Heart left ventricle (tissue), 16 donors: Measurements from ENCODE around the gene FAM222A. TPM values are rescaled to one million over a fixed set of nuclear protein-coding genes. Genes with fewer than 3 reads are reported as not detected.
A peak's percentile ranks its signal among the peaks of the same experiment; 100 is the strongest.

Source experiments
- ATAC-seq, 4 donors: fragments of 200-7000 bp; cut with Tn5 transposase; one replicate each; pipeline ENCODE4 v1.9.1; 2020 to 2022; ENCODE audit warnings: moderate library complexity in 4 of 4, mild to moderate bottlenecking in 3 of 4, moderate number of reproducible peaks in 1 of 4
- DNase-seq, 5 donors: peaks; one replicate each; pipeline ENCODE4 v3.0.0-alpha.2; 2020
- H3K27ac ChIP-seq, 12 donors: fragments of 200-600 bp; sonication (generic) in 4 of 12; one replicate each; pipeline versions ENCODE4 v1.5.0 to v1.8.0; 2016 to 2022; ENCODE audit warnings: mild to moderate bottlenecking in 2 of 12
- H3K27me3 ChIP-seq, 9 donors: fragments of 200-600 bp; sonication (generic) in 2 of 9; one replicate each; pipeline versions ENCODE4 v1.5.1 to v1.8.0; 2016 to 2022; ENCODE audit warnings: mild to moderate bottlenecking in 3 of 9
- H3K36me3 ChIP-seq, 9 donors: fragments of 200-600 bp; sonication (generic) in 2 of 9; one replicate each; pipeline versions ENCODE4 v1.5.0 to v1.8.0; 2018 to 2022; ENCODE audit warnings: mild to moderate bottlenecking in 2 of 9
- H3K4me1 ChIP-seq, 12 donors: fragments of 200-600 bp; sonication (generic) in 4 of 12; one replicate each; pipeline versions ENCODE4 v1.5.0 to v1.8.0; 2016 to 2022; ENCODE audit warnings: mild to moderate bottlenecking in 3 of 12
- H3K4me3 ChIP-seq, 12 donors: fragments of 200-600 bp; sonication (generic) in 4 of 12; one replicate each; pipeline versions ENCODE4 v1.5.0 to v1.8.0; 2017 to 2022; ENCODE audit warnings: mild to moderate bottlenecking in 9 of 12, moderate library complexity in 4 of 12
- H3K9me3 ChIP-seq, 12 donors: fragments of 200-600 bp; sonication (generic) in 4 of 12; one replicate each; pipeline versions ENCODE4 v1.5.0 to v1.8.0; 2016 to 2022; ENCODE audit warnings: mild to moderate bottlenecking in 1 of 12
- POLR2A ChIP-seq, 2 donors: fragments of 450-650 bp; IDR thresholded peaks; one replicate each; pipeline ENCODE4 v1.6.1; 2017; ENCODE audit warnings: antibody characterized with exemption in 2 of 2, mild to moderate bottlenecking in 2 of 2, moderate library complexity in 2 of 2
- WGBS, 4 donors: extraction: QIAGEN DNeasy Blood & Tissue Kit in 2 of 4; methylation state at CpG; one replicate each; pipeline versions ENCODE4 v1.1.5 to v1.1.7; 2013 to 2018; 5-methylcytosine and 5-hydroxymethylcytosine counted together
- intact Hi-C, 10 donors: fragments of 100-400 bp; cut with DNase I; formaldehyde crosslinking; loops; one replicate each; pipeline versions ENCODE4 v1.11.1 to v1.14.2; 2022
- polyA plus RNA-seq, 2 donors: library from polyadenylated mRNA; stranded (reverse); fragments of 200-250 nt; gene quantifications; one replicate each; pipeline ENCODE4 v1.2.3, GENCODE V29; 2013
- total RNA-seq, 9 donors: library from RNA; depleted of rRNA in 2 of 9; stranded (reverse); fragments of >200 nt in 2 of 9; fragmentation: NEBNext Ultra II Directional in 3 of 9; extraction: Animal tissue kit (Norgen Biotek cat#: 25700) in 3 of 9; gene quantifications; one replicate each; pipeline versions ENCODE4 v1.1.0 to v1.2.4, GENCODE V29; 2016 to 2023
- TF ChIP-seq, protein P1 (sequence below), 12 donors: fragments of 200-600 bp; sonication (generic) in 4 of 12; IDR thresholded peaks; one replicate each; pipeline versions ENCODE4 v1.5.0 to v1.8.0; 2018 to 2022; ENCODE audit warnings: antibody characterized with exemption in 12 of 12, mild to moderate bottlenecking in 5 of 12
- donor health status: ischemic (EF 13 %, LVEDD 7.1; RV severe dilation, severe dysfunction).
- donor health status: healthy with polysubstance abuse.
- donor health status: DM: no; HTN: yes; CAD: no.
- donor health status: DM: no; HTN: no; CAD: no.
- donor health status: ischemic (EF 25% LVEDD 6.9; RV normal size, moderate dysfunction).
- donor health status: ischemic (EF 25% LVEDD 5.7; RV mildly dilated, moderate dysfunction).
- donor health status: healthy.
- donor health status: DM: yes; HTN: yes; CAD: no.
- donor health status: ischemic (EF 35%, LVEDD 5.7; RV mildly dilated, moderate dysfunction).
- donor health status: nonischemic (EF 11% LVEDD 7.7; RV severe dilation, severe dysfunction).
- donor health status: DM: yes; HTN: yes; CAD: no.
- donor health status: PGD.
- donor health status: ischemic (EF 29% LVEDD 5.4; RV normal size, mild dysfunction).
- donor health status: nonischemic (EF 23%, LVEDD 6.1; RV moderate dilation, normal function).

The FAM222A gene
- total and polyA plus RNA-seq, 11 donors: 3.5 to 45.8 (median 10.2) TPM

DNA sequence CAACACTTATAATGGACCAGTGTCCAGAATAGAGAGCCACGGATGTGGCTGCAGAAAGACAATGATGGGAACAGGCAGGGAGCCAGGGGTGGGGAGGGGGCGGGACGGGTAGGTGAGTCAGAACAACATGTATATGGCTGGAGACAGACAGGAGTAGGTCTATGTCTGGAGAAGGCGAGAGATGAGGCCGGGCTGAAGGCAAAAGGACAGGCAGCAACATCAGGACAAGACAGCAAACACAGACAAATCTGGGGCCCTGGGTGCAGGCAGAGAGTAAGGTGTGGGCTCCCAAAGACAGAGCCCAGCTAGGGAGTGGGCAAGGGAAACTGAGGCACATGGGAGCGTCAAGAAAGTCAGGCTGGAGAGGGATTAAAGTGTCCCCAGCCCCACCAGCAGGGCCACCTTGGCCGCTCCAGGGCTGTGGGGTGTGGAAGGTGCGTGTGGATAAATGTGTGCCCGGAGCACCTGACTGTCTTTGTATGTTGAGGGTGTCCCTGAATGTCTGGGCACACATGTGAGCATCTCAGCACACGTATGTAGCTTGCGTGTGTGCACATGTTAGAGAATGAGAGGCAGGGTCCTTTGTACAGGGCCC, 44.1 kb downstream of the FAM222A start:
- Histone ChIP-seq H3K4me3 (no peak overlapping the region), H3K9me3 (peaks cover 0 to 18% (median 3%) of the 10 kb centered on the region in 12 donors), H3K4me1 (peaks cover 0 to 21% (median 2%) of the 10 kb centered on the region in 12 donors), H3K27me3 (no peaks in the 10 kb centered on the region), H3K27ac (no peak overlapping the region), H3K36me3 (no peaks in the 10 kb centered on the region)
- 86 to 90% (median 89%) methylated on average over 11 of the region's 11 CpGs for WGBS, 4 donors
- peak in 1 of 5 donors; percentile 20 for DNase-seq
- no peak for TF ChIP-seq POLR2A (IDR thresholded peaks at IDR 0.05)
- TF ChIP-seq, protein P1, sequence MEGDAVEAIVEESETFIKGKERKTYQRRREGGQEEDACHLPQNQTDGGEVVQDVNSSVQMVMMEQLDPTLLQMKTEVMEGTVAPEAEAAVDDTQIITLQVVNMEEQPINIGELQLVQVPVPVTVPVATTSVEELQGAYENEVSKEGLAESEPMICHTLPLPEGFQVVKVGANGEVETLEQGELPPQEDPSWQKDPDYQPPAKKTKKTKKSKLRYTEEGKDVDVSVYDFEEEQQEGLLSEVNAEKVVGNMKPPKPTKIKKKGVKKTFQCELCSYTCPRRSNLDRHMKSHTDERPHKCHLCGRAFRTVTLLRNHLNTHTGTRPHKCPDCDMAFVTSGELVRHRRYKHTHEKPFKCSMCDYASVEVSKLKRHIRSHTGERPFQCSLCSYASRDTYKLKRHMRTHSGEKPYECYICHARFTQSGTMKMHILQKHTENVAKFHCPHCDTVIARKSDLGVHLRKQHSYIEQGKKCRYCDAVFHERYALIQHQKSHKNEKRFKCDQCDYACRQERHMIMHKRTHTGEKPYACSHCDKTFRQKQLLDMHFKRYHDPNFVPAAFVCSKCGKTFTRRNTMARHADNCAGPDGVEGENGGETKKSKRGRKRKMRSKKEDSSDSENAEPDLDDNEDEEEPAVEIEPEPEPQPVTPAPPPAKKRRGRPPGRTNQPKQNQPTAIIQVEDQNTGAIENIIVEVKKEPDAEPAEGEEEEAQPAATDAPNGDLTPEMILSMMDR (IDR thresholded peaks at IDR 0.05): no peak
- ATAC-seq: no peak
- intact Hi-C loops: no loop called here

DNA sequence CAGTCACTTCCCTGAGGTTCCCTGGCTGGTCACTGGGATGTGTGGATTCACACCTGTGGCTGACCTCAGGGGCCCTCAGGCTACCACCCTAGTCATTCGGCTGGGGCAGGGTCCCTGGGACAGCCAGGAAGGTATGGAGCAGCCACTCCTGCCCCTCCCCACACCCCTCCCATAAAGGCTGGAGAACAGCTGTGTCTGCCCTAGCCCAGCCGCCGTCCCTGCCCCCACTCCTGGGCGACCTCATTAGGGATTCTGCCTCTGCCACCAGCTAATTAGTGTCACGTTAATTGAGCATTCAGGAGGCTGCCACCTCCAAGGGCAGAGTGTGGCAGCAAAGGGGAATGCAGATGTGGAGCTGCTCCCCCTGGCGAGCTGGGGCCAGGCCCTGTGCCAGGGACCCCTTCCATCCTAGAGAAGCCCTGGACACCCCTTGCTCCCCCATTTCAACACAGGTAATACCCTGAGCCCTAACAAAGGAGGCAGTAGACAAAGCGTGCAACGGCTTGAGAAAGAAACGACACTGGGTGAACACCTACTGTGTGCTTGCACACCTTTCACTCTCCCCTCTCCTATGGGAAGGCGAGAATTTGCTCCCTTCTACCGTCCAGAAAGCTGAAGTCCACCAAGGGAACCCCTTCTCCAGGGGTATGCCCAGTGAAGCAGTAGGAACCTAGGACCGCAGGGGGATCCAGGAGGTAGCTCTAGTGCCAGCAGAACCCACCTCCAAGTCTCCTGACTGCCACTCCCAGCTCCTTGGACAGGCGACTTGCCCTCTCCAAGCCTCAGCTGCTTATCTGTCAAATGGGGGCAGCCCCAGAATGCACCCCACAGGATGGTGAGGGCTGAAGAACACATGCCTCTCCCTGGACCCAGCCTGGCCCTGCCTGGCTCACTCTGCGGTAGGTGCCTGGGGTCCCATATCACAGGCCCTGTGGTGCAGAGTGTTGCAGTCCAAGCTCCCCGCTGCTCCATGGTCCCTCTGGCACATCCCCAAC, 45.1 kb downstream of the FAM222A start:
- Histone ChIP-seq H3K27ac (no peak overlapping the region), H3K4me3 (no peak overlapping the region), H3K4me1 (peaks cover 0 to 21% (median 2%) of the 10 kb centered on the region in 12 donors), H3K36me3 (no peaks in the 10 kb centered on the region), H3K9me3 (peaks cover 0 to 25% (median 3%) of the 10 kb centered on the region in 12 donors), H3K27me3 (no peaks in the 10 kb centered on the region)
- WGBS, 4 donors: 79 to 85% (median 82%) methylated on average over 15 of the region's 15 CpGs
- no peak for TF ChIP-seq POLR2A (IDR thresholded peaks at IDR 0.05)
- TF ChIP-seq, protein P1 (IDR thresholded peaks at IDR 0.05): no peak
- intact Hi-C loops: no loop called here
- DNase-seq (peak in 2 of 5 donors; percentile 22 to 40), ATAC-seq (no peak)

DNA sequence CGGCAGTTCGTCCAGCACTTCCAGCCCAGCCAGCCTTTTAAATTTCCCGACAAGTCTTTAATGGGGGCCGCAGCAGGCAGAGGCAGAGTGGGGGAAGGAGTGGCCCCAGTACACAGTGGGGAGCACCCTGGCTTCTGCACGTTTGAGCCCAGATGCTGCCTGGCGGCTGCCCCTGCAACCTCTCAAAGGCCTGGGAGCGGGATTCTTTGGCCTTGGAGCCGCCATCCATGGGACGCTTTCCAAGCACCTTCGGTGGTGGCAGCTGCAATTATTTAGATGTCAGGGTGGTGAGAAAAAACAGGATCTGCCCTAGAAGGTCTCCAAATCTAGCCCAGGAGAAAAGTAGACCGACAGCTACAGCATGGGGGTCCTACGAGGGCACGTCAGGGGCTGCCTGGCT, 46.0 kb downstream of the FAM222A start:
- no peak overlapping the region for H3K4me3 ChIP-seq
- intact Hi-C loops: no loop called here
- 60 to 69% (median 66%) methylated on average over 11 to 13 of the region's 13 CpGs for WGBS, 4 donors
- peaks cover 0 to 25% (median 3%) of the 10 kb centered on the region in 12 donors for H3K9me3 ChIP-seq
- peak overlapping the region in 5 of 12 donors; percentile 18 to 66 (median 46) for H3K27ac ChIP-seq
- peaks cover 0 to 21% (median 2%) of the 10 kb centered on the region in 12 donors for H3K4me1 ChIP-seq
- H3K36me3 ChIP-seq: no peaks in the 10 kb centered on the region
- H3K27me3 ChIP-seq: no peaks in the 10 kb centered on the region
- ATAC-seq: peak in 3 of 4 donors; percentile 12 to 45 (median 38)
- peak in 2 of 5 donors; percentile 13 to 40 for DNase-seq
- no peak for TF ChIP-seq POLR2A (IDR thresholded peaks at IDR 0.05)
- TF ChIP-seq, protein P1 (IDR thresholded peaks at IDR 0.05): no peak
